GM19099 (cell line): ENCODE results near the gene NXF1.
A peak's percentile ranks its signal among the peaks of the same experiment; 100 is the strongest.

Experiments used
- POLR2A ChIP-seq: IDR thresholded peaks from 3 replicates; pipeline ENCODE4 v1.6.1; 2011; ENCODE audit warnings: low read depth; ENCODE audit not compliant: insufficient read length; ENCODE audit errors: extremely low read depth

Gene NXF1

DNA sequence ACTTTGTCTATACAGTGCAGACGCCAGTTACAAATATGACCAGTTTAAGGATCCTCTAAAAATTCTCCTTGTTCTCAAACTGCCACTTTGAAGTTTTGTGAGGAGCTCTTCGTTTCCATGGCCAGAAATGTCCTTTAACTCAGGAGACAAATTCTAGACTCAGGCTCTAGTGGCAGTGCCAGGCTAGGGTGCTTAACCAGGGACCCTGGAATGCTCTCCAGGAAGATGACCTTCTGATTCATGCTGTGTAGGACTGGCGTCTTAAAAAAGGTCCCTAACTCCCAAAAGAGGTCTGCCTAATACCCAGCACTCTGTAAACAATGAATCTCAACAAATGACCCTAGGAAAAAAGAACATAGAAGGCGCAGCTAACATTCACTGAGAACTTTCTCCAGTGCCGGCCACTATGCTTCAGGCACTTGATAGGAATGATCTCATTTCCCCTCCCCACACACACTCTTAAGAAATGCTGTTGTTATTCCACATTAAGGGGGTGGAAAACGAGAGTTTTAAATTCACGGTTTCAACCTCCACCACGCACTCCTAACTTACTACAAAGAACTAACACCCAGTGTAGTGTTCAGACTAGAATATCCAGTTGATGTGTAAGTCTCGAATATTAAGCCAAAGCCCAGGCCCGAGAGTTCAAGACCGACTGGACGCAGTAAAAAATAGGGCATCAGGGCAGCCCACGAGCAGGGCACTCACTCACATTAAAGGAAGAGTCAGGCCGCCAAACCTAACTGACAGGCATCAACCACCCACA is 747 bp downstream of the NXF1 start:
- TF ChIP-seq POLR2A: no peak

DNA sequence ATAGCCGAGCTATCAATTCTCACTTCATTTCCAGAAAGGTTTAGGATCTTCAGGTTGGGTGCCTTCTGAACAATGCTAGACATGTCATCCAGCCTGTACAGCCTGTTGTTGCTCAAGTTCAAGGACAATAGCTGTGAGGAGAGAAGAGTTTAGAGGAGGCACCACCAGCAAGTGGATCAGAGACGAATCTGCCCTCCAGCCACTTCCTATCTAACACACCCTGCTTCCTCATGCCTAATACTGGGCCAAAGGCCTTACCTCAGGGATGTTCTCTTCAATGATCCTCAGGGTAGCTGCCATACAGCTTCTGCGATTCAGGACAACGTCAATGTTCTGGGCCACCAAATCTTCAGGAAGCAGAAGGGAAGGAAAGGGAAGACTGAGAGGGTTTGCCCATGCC is 4.2 kb downstream of the NXF1 start:
- TF ChIP-seq POLR2A: no peak

DNA sequence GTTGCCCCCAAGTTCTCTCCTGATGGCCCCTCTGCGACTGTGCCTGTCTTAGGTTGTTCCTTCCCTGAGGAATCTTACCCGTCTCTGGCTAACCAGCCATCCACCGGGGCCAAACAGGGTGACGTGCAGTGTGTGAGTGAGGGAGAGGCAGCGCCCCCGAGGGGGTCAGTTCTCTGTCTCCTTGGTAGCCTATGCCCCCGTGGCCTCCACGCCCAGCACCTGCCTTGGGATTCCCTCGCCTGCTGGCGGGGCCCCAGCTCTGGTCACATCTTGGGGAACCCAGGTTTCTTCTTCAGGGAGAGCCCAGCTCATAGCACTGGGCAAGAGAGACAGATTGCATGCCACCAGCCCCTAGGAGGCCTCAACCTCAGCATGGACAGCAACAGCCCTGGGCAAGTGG is 5.8 kb downstream of the NXF1 start:
- no peak for TF ChIP-seq POLR2A

DNA sequence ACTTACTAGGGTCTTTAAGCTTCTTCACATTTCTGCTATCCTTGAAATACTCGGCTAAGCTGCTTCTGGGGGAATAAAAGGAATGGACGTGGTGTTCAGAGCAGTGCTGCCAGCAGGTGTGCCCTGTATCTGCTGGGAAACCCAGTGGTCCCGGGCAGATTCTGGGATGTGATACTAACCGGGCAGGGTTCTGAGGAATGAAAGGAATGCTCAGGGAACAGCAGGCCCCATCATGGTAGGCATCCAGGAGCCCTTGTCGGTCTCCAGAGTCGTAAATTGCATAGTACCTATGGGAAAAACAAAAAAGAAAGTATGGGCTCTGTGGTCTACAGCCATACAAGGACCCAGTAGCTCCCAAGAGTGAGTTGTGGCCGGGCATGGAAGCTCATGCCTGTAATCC is 9.0 kb downstream of the NXF1 start:
- TF ChIP-seq POLR2A: no peak

DNA sequence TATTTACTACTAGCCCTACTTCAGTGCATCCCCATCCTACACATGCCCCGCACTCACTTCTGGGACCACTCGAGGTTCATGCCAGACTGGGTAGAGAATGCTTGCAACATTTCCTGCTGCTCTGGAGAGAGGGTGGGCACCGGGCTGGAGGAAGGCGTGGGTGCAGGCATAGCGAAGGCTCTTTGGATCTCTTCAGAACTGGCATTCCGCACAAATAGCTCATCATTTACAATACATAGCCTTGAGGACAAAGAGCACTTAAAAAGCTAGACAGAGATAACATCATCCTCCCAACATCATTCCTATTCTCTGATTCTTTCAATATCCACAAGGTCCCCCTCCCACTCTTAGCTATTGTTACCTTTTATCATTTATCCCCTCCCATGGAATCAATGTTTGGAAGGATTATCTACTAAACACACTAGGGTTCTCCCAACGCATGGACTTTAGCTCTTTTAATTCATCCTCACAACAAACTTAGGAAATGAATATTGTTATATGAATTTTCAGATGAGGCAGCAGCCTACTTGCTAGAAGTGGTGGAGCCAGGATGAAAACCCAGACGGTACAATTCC is 11.0 kb downstream of the NXF1 start:
- no peak for TF ChIP-seq POLR2A

DNA sequence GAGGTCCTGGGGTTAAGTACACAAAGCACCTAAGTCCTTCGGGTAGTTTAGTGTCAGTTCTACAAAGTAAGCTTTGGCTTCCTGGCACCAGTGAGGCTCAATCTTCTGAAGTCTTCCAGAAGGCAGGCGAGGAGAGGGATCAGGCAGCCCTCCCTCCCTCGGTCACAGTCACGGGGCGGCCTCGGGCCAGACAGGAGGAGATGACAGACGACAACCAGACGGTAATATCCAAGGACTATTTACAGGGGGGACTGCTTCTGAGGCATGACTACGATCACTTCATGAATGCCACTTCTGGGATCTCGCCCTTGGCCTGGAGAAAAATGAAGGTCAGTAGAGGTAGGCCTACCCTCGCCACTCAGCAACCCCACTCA is 13.1 kb downstream of the NXF1 start:
- TF ChIP-seq POLR2A: no peak

DNA sequence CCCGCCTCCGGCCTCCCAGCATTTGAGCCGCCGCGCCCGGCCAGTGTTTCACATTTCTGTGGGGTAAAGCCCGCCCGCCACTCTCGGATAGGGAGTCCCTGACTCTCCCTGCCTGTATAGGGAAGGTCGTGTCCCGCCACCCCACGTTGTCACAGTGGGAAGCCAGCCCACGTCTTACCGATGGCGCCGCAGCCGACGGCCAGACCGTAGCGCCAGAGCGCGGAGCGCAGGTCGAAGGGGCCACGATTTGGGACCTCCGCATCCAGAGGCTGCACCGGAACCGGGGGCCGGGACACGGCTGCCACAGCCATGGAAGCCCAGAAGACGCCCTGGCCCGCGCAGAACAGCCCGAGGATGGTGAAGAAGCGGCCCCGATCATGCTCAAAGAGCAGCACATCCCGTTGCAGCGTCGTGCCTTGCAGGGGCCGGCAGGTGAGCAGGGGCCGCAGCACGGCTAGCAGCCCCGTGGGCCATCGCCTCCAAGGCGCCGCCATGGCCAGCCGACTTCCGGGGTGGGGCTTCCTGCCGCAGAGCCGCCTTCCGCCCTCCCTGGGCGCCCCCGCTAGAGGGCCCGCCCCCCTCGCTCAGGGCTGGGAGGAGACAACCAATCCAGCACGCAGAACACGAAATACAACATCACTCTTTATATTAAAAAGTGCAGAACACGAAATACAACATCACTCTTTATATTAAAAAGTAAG is 13.6 kb downstream of the NXF1 start, which contains the start of gene TMEM223:
Gene TMEM223, minus strand, starts transcription at position 506 of the 701 bp plus-strand sequence. Its CDS starts 12 bp downstream, at position 494.
- peak; percentile 96 for TF ChIP-seq POLR2A

DNA sequence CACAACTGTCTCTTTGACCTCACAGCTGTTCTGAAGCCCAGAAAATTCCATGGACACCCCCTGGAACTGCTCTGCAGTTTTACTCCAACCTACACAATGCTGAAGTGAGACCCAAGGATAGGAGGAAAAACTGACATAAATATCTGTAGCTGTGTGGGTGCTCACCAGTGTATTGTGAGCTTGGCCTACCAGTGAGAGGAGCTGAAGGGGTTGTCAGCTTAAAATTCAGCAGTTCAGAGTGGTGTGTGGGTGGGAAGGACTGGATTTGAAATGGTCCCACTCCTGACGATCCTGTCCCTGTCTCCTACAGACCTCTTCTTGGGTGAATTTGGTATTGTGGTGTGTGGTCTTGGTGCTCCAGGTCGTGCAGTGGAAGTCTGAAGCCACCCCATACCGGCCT is 15.7 kb downstream of the NXF1 start:
- TF ChIP-seq POLR2A: no peak

DNA sequence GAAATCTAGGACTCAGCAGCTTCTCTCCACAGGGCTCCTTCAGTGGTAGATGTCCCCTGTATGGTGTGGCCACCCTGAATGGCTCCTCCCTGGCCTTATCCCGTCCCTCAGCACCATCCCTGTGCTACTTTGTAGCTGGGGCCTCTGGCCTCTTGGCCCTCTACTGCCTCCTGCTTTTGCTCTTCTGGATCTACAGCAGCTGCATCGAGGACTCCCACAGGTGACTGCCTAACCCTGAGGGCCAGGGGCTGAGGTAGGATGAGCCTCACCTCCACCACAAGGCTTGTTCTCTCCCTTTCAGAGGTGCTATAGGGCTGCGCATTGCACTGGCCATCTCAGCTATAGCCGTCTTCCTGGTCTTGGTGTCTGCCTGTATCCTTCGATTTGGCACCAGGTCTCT is 16.2 kb downstream of the NXF1 start:
- TF ChIP-seq POLR2A: no peak

DNA sequence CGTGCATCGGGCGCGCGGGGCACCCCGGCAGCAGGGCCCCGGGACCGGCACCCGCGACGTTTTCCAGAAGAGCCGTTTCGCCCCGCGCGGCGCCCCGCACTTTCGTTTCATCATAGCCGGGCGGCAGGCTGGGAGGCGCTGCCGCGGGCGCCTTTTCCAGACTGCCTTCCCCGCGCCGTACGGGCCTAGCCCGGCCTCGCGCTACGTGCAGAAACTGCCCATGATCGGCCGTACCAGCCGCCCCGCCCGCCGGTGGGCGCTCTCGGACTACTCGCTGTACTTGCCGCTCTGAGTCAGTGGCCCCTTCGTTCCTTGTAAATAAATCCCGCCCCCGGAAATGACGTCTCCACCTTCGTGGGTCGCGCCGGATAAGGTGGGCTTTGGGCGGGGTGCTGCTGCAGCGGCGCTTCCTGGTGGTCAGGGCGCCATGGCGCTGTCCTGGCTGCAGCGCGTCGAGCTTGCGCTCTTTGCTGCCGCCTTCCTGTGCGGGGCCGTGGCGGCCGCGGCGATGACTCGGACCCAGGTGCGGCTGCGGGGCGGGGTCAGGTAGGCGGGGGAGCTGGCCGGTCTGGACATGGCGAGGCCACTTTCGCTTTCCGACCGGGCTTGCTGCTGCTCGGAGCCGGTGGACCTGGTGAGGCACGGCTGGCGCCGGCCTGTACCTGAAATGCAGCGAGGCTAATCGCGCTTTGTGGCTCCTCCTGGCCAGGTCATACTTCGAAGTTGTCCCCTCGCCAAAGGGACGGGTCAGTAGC is 18.1 kb downstream of the NXF1 start, which contains the start of gene TMEM179B:
Gene TMEM179B, plus strand, starts transcription at position 398 of the 755 bp plus-strand sequence. Its CDS starts 30 bp downstream, at position 428.
- TF ChIP-seq POLR2A: peak; percentile 99

DNA sequence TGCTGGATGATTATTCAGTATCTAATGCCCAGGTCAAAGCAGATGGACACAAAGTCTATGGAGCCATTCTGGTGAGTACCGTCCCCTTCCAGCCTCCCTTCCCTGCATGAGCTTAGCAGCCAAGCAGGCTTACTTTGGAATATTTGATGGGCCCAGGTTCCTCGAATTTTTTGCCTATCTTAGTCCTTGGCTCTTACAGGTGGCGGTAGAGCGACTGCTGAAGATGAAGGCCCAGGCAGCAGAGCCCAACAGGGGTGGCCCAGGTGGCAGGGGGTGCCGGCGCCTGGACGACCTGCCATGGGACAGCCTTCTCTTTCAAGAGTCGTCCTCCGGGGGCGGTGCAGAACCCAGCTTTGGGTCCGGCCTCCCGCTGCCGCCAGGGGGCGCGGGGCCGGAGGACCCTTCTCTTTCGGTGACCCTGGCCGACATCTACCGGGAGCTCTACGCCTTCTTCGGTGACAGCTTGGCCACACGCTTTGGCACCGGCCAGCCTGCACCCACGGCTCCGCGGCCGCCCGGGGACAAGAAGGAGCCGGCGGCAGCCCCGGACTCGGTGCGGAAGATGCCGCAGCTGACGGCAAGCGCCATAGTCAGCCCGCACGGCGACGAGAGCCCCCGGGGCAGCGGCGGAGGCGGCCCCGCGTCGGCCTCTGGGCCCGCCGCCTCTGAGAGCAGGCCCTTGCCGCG is 18.8 kb downstream of the NXF1 start:
- no peak for TF ChIP-seq POLR2A

DNA sequence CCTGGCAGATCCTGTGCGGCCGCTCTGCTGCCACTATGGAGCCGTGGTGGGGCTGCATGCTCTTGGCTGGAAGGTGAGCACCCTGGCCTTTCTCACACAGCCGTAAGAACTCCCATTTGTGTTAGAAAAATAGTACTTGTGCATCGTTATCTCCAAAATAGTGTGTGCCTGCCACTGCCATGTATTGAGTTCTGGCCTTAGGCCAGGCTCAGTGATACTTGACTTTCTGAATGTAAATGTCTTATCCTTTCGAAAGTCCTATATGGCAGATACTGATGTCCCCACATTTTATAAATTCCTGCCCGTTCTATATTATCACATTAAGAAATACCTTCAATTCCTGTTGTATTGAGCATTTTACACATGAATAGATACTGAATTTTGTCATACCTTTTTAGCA is 22.5 kb downstream of the NXF1 start:
- no peak for TF ChIP-seq POLR2A

DNA sequence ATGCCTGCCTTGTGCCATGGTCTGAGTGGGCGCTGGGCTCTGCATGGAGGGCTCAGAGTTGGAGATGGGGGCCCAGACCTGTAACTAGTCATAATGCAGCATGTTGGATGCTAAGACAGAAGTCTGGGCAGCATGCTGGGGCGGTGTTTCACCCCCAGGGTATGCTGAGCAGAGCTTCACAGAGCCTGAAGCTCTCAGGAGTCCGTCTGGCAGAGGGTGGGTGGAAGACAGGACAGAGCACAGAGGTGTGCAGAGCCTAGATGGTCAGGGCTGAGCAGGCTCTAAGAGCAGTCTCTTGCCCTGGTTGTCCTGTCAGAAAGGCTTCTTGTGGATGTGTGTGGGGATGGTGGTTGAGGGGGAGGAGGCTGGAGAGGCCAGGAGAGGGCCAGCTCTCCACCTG is 26.8 kb downstream of the NXF1 start:
- no peak for TF ChIP-seq POLR2A

DNA sequence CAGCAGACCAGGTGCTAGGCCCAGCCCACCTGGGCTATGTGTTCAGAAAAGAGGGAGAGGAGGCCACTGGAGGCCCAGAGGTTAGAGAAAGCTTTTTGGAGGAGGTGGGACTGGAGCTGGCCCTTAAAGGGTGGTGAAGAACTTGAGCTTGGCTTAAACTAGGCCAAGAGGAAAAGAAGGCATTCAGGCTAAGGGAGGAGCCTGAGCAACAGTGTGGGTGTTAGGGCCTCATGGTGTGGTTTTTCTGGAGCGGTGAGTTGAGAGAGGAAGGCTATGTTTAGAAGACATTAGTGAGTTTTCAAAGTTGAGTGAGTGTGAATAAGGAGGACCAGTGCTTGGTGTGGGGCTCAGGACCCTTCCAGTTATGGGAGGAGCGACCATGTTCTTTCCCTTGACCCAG is 27.9 kb downstream of the NXF1 start:
- no peak for TF ChIP-seq POLR2A

DNA sequence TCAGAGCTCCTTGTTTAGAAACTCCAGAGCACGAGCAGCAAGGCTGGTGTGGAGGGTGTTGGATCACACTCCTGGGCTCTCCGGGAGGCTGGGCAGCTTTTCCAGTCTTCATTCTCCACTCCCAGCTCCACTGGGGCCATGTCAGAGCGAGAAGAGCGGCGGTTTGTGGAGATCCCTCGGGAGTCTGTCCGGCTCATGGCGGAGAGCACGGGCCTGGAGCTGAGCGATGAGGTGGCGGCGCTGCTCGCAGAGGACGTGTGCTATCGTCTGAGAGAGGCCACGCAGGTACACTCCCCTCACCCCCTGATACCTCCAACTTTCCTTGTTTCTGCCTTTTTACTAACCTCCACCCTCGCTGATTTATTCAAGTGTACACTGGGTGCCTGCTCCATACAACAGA is 29.6 kb downstream of the NXF1 start:
- no peak for TF ChIP-seq POLR2A
